Endothelial cell of umbilical vein (primary cell): ENCODE data around the gene PNKP. TPM values are rescaled to one million over a fixed set of nuclear protein-coding genes. Genes with fewer than 3 reads are reported as not detected.

Experiments used
- BruUV-seq: library from RNA; stranded (reverse); fragments of 400-500 nt; replicated peaks from 2 replicates; lab custom pipeline; 2021; lab: Mats Ljungman, UMichigan
- CTCF ChIA-PET: fragments of 300-600, 350-600 bp; sonication (Branson Sonifier 250); formaldehyde crosslinking; loops from one replicate; lab custom pipeline; 2021; ENCODE audit warnings: antibody characterized with exemption, inconsistent platforms; lab: Charles Lee
- POLR2A ChIA-PET: fragments of 300-600, 350-600 bp; sonication (Branson Sonifier 250); formaldehyde crosslinking; loops from one replicate; lab custom pipeline; 2021; ENCODE audit warnings: antibody characterized with exemption, inconsistent platforms; lab: Charles Lee
- DNase-seq: peaks from one replicate; pipeline ENCODE4 v3.0.0-alpha.2; 2011; ENCODE audit warnings: low read depth, low spot score
- FAIRE-seq: peaks from 2 replicates; lab custom pipeline; 2011; peaks lifted over from hg19 to GRCh38; lab: Jason Lieb, UNC
- H2AFZ ChIP-seq: 2 replicates; pipeline ENCODE4 v1.6.0; 2012; ENCODE audit warnings: low read depth, low read length, control low read depth, inconsistent platforms
- H3K27ac ChIP-seq: 2 replicates; pipeline ENCODE4 v1.5.1; 2011; ENCODE audit warnings: low read depth, mild to moderate bottlenecking, control low read depth, low read length, moderate library complexity; ENCODE audit not compliant: insufficient read depth
- H3K27me3 ChIP-seq, 2 experiments: 2 replicates each; pipeline versions ENCODE4 v1.6.0 to v1.6.1; 2011; ENCODE audit warnings: low read length in 2 of 2, mixed read lengths in 1 of 2; ENCODE audit not compliant: control insufficient read depth in 2 of 2, insufficient read depth in 2 of 2
- H3K36me3 ChIP-seq, 2 experiments: 2 replicates in 1 of 2; 3 replicates in 1 of 2; pipeline ENCODE4 v1.5.1; 2011; ENCODE audit warnings: low read length in 2 of 2, mild to moderate bottlenecking in 1 of 2, moderate library complexity in 1 of 2; ENCODE audit not compliant: control insufficient read depth in 2 of 2, insufficient read depth in 2 of 2; ENCODE audit errors: extremely low read depth in 1 of 2
- H3K4me1 ChIP-seq: 3 replicates; pipeline ENCODE4 v1.5.1; 2011; ENCODE audit warnings: mild to moderate bottlenecking, low read length; ENCODE audit not compliant: control insufficient read depth, insufficient read depth; ENCODE audit errors: extremely low read depth
- H3K4me2 ChIP-seq: 2 replicates; pipeline ENCODE4 v1.6.1; 2011; ENCODE audit warnings: low read length, control low read depth, mixed read lengths; ENCODE audit not compliant: insufficient read depth
- H3K4me3 ChIP-seq, 3 experiments: fragments of 200-600 bp in 1 of 3; sonication (generic), shearing (Covaris generic) in 1 of 3; replicated peaks in 1 of 3; 2 replicates each; pipeline ENCODE4 v1.5.1; 2011 to 2016; ENCODE audit warnings: control low read depth in 3 of 3, low read length in 3 of 3, mild to moderate bottlenecking in 2 of 3, inconsistent platforms in 1 of 3, low read depth in 1 of 3, moderate library complexity in 1 of 3; ENCODE audit not compliant: insufficient read depth in 1 of 3
- H3K79me2 ChIP-seq: 2 replicates; pipeline ENCODE4 v1.6.0; 2012; ENCODE audit warnings: low read length, inconsistent platforms; ENCODE audit not compliant: control insufficient read depth, insufficient read depth
- H3K9ac ChIP-seq: replicated peaks from 2 replicates; pipeline ENCODE3; 2011; ENCODE audit warnings: low read length, control low read depth; ENCODE audit not compliant: insufficient read depth; ENCODE audit errors: extremely low read depth
- H3K9me1 ChIP-seq: replicated peaks from 3 replicates; pipeline ENCODE4 v1.6.0; 2011; ENCODE audit warnings: mild to moderate bottlenecking, low read length; ENCODE audit not compliant: control insufficient read depth, insufficient read depth; ENCODE audit errors: extremely low read depth
- H3K9me3 ChIP-seq: replicated peaks from 2 replicates; pipeline ENCODE4 v1.5.1; 2012; ENCODE audit warnings: low read length, inconsistent platforms; ENCODE audit not compliant: control insufficient read depth, insufficient read depth
- H4K20me1 ChIP-seq: replicated peaks from 2 replicates; pipeline ENCODE3; 2011; ENCODE audit warnings: mild to moderate bottlenecking, low read length; ENCODE audit not compliant: control insufficient read depth, insufficient read depth; ENCODE audit errors: extremely low read depth
- CTCF ChIP-seq, 2 donors: IDR thresholded peaks; 1 replicate in 1 of 2; 2 replicates in 1 of 2; pipeline ENCODE4 v1.5.1; 2011; ENCODE audit warnings: low read length in 2 of 2, mild to moderate bottlenecking in 2 of 2, moderate library complexity in 2 of 2, control low read depth in 1 of 2, inconsistent platforms in 1 of 2, low read depth in 1 of 2; ENCODE audit not compliant: insufficient read depth in 1 of 2; ENCODE audit errors: extremely low read depth in 1 of 2
- EZH2 ChIP-seq: IDR thresholded peaks from 2 replicates; pipeline ENCODE4 v1.6.1; 2012; ENCODE audit warnings: borderline replicate concordance, low read depth, mild to moderate bottlenecking, moderate library complexity, low read length, inconsistent platforms; ENCODE audit not compliant: severe bottlenecking
- GATA2 ChIP-seq: IDR thresholded peaks from 2 replicates; pipeline ENCODE4 v1.7.0; 2011; ENCODE audit warnings: low read depth, mild to moderate bottlenecking, moderate library complexity, mixed read lengths, low read length; ENCODE audit not compliant: insufficient read length, insufficient read depth
- JUN ChIP-seq: IDR thresholded peaks from 2 replicates; pipeline ENCODE4 v1.6.1; 2011; ENCODE audit warnings: borderline replicate concordance, low read depth; ENCODE audit not compliant: insufficient read length, insufficient read depth
- dilution Hi-C: fragments of 300-500 bp; cut with MboI; formaldehyde crosslinking; loops from one replicate; pipeline ENCODE4 v1.15.0; 2019; ENCODE audit warnings: low sequenced_read_pairs; ENCODE audit not compliant: extremely low pct_ligation_motif_present
- intact Hi-C: fragments of 100-400 bp; cut with micrococcal nuclease; formaldehyde crosslinking; loops from one replicate; pipeline ENCODE4 v1.10.0; 2022
- polyA plus RNA-seq, 4 experiments: library from polyadenylated mRNA; depleted of rRNA in 3 of 4; stranded (reverse) in 3 of 4; unstranded in 1 of 4; fragments of >200 nt; gene quantifications; 2 replicates each; pipeline versions ENCODE4 v1.2.1 to v1.2.3, GENCODE V29; 2011 to 2012; ENCODE audit warnings: missing spikeins in 1 of 4
- total RNA-seq: library from RNA; stranded (reverse); gene quantifications from 2 replicates; pipeline ENCODE4 v1.2.3, GENCODE V29; 2021

Gene PNKP
- total and polyA plus RNA-seq, 2 donors (not counting 3 experiments of a cell fraction or from before 2014, with no cell fraction given) = 39.4 to 112 TPM

DNA sequence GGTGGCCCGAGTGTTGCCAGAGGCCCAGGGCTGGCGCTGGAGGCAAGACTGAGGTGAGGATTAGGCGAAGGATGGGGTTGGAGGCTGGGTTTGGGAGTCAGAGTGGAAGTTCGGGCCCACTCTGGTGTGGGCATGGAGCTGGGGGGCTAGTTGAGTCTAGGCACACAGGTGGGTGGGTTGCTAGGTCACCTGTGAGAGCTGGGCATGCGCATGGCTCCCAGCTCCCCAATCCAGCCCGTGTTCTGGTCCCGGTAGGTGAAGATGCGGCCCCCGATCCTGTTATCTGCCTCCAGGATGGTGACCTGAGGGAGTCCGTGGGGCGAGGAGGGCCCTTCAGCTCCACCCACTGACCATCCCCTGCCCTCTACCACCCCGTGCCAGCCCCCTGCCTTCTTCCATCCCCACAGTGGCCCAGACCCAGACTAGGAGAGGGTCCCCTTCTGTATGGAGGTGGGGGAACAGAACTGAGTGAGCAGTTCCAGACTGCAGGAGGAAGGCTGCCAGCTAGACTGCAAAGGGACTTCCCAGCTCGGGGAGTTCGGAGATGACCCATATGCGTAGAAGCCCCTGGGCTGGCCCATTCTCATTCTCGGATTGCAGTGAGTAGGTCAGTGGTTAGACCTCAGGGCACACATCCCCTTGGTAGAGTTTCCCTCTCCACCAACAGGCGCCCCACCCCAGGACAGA lies 27.6 kb upstream of the PNKP start:
- no TSS peak for BruUV-seq
- ChIA-PET POLR2A (no interaction called here), CTCF (interaction anchor here (0.6 to 1.6 kb wide), 2 partner anchors 27 to 33 kb away, joined by 3 read pairs; no protein-coding TSS in a partner anchor)
- Histone ChIP-seq H3K27ac (no peak overlapping the region), H3K4me3 (no peak overlapping the region), H3K27me3 (no peaks in the 10 kb centered on the region), H3K4me1 (peaks cover 16% of the 10 kb centered on the region), H3K9me3 (no peaks in the 10 kb centered on the region), H3K9me1 (no peaks in the 10 kb centered on the region), H2AFZ (no peak overlapping the region), H3K79me2 (no peaks in the 10 kb centered on the region), H4K20me1 (no peaks in the 10 kb centered on the region), H3K9ac (no peak overlapping the region), H3K36me3 (no peaks in the 10 kb centered on the region), H3K4me2 (no peak overlapping the region)
- dilution Hi-C loops = no loop called here
- TF ChIP-seq EZH2 (no peak), GATA2 (no peak), JUN (no peak), CTCF (IDR thresholded peaks at IDR 0.05; ENCODE audit: extremely low read depth in 1 of 2, insufficient read depth in 1 of 2, low read depth in 1 of 2, low read length in 2 of 2) (no peak)
- DNase-seq = no peak
- FAIRE-seq = no peak
- intact Hi-C loops = no loop called here
